H9 (cell line): ENCODE data around the gene RAB6A. TPM values are rescaled to one million over a fixed set of nuclear protein-coding genes. Genes with fewer than 3 reads are reported as not detected.

Source experiments
- DNase-seq: peaks from one replicate; pipeline ENCODE4 v3.0.0-alpha.2; 2017
- H2AFZ ChIP-seq: one replicate; pipeline ENCODE4 v1.6.1; 2013; ENCODE audit warnings: mild to moderate bottlenecking, low read length, control low read depth, moderate library complexity
- H2AK5ac ChIP-seq: 2 replicates; pipeline ENCODE4 v1.6.1; 2013; ENCODE audit warnings: low read length, control low read depth, mixed read lengths; ENCODE audit not compliant: insufficient read length
- H2BK120ac ChIP-seq: one replicate; pipeline ENCODE4 v1.6.1; 2013; ENCODE audit warnings: low read depth, mild to moderate bottlenecking, low read length, control low read depth, inconsistent platforms; ENCODE audit not compliant: poor library complexity, severe bottlenecking
- H2BK12ac ChIP-seq: 2 replicates; pipeline ENCODE4 v1.6.1; 2013; ENCODE audit warnings: low read length, control low read depth, mixed read lengths, low read depth; ENCODE audit not compliant: insufficient read length
- H2BK15ac ChIP-seq: 2 replicates; pipeline ENCODE4 v1.6.1; 2013; ENCODE audit warnings: low read depth, low read length, control low read depth
- H2BK20ac ChIP-seq: one replicate; pipeline ENCODE4 v1.6.1; 2013; ENCODE audit warnings: low read depth, mild to moderate bottlenecking, low read length, control low read depth, inconsistent platforms; ENCODE audit not compliant: poor library complexity, severe bottlenecking
- H2BK5ac ChIP-seq: 2 replicates; pipeline ENCODE4 v1.6.1; 2013; ENCODE audit warnings: low read length, control low read depth, mixed read lengths; ENCODE audit not compliant: insufficient read length
- H3K14ac ChIP-seq: 2 replicates; pipeline ENCODE4 v1.6.1; 2013; ENCODE audit warnings: low read length, control low read depth; ENCODE audit not compliant: insufficient read depth
- H3K18ac ChIP-seq: 2 replicates; pipeline ENCODE4 v1.6.1; 2013; ENCODE audit warnings: low read depth, mild to moderate bottlenecking, mixed read lengths, low read length, control low read depth; ENCODE audit not compliant: insufficient read length
- H3K23ac ChIP-seq: 2 replicates; pipeline ENCODE4 v1.6.1; 2013; ENCODE audit warnings: low read length, control low read depth, mixed read lengths, low read depth; ENCODE audit not compliant: insufficient read length
- H3K23me2 ChIP-seq: 2 replicates; pipeline ENCODE4 v1.6.1; 2013; ENCODE audit warnings: low read depth, mild to moderate bottlenecking, mixed read lengths, low read length, control low read depth; ENCODE audit not compliant: insufficient read length, poor library complexity, severe bottlenecking
- H3K27ac ChIP-seq: 2 replicates; pipeline ENCODE4 v1.5.1; 2013; ENCODE audit warnings: low read length, control low read depth, mixed read lengths, low read depth; ENCODE audit not compliant: insufficient read length
- H3K27me3 ChIP-seq: 2 replicates; pipeline ENCODE4 v1.6.1; 2013; ENCODE audit warnings: low read length, control low read depth, inconsistent platforms; ENCODE audit not compliant: insufficient read depth
- H3K4ac ChIP-seq: 2 replicates; pipeline ENCODE4 v1.6.1; 2013; ENCODE audit warnings: low read depth, mild to moderate bottlenecking, control low read depth, inconsistent platforms, low read length, moderate library complexity
- H3K4me1 ChIP-seq: 2 replicates; pipeline ENCODE4 v1.6.1; 2013; ENCODE audit warnings: low read length, control low read depth, inconsistent platforms; ENCODE audit not compliant: insufficient read depth
- H3K4me2 ChIP-seq: 2 replicates; pipeline ENCODE4 v1.6.1; 2013; ENCODE audit warnings: low read length, control low read depth, mixed read lengths; ENCODE audit not compliant: insufficient read length, insufficient read depth
- H3K56ac ChIP-seq: 2 replicates; pipeline ENCODE4 v1.6.1; 2013; ENCODE audit warnings: low read depth, mild to moderate bottlenecking, mixed read lengths, low read length, control low read depth; ENCODE audit not compliant: insufficient read length
- H3K79me1 ChIP-seq: 2 replicates; pipeline ENCODE4 v1.6.1; 2013; ENCODE audit warnings: low read depth, mild to moderate bottlenecking, moderate library complexity, low read length, control low read depth, inconsistent platforms; ENCODE audit not compliant: insufficient read depth, poor library complexity, severe bottlenecking
- H3K79me2 ChIP-seq: 2 replicates; pipeline ENCODE4 v1.6.1; 2013; ENCODE audit warnings: low read length, control low read depth, inconsistent platforms; ENCODE audit not compliant: insufficient read depth
- H3K9ac ChIP-seq: 2 replicates; pipeline ENCODE4 v1.6.1; 2013; ENCODE audit warnings: low read length, control low read depth, mixed read lengths; ENCODE audit not compliant: insufficient read length; ENCODE audit errors: extremely low read depth
- H3K9me3 ChIP-seq: one replicate; pipeline ENCODE4 v1.6.1; 2013; ENCODE audit warnings: low read depth, low read length, inconsistent platforms; ENCODE audit not compliant: control insufficient read depth
- H3T11ph ChIP-seq: one replicate; pipeline ENCODE4 v1.6.1; 2013; ENCODE audit warnings: mild to moderate bottlenecking, low read length, control low read depth, inconsistent platforms
- H4K20me1 ChIP-seq: one replicate; pipeline ENCODE4 v1.6.1; 2013; ENCODE audit not compliant: control insufficient read depth, insufficient read length, insufficient read depth
- H4K5ac ChIP-seq: 2 replicates; pipeline ENCODE4 v1.6.1; 2013; ENCODE audit warnings: low read depth, mild to moderate bottlenecking, mixed read lengths, low read length, control low read depth; ENCODE audit not compliant: insufficient read length
- H4K8ac ChIP-seq: replicated peaks from 2 replicates; pipeline ENCODE4 v1.6.1; 2013; ENCODE audit warnings: low read length, control low read depth, mixed read lengths, low read depth; ENCODE audit not compliant: insufficient read length
- H4K91ac ChIP-seq: 2 replicates; pipeline ENCODE4 v1.6.1; 2013; ENCODE audit warnings: low read depth, mild to moderate bottlenecking, moderate library complexity, mixed read lengths, low read length, control low read depth; ENCODE audit not compliant: insufficient read length
- H3K27ac Mint-ChIP-seq, 3 experiments: 2 replicates in 2 of 3; 3 replicates in 1 of 3; pipeline ENCODE4 v1.8.0; 2020 to 2021; ENCODE audit warnings: mixed read lengths in 3 of 3, mild to moderate bottlenecking in 1 of 3, moderate library complexity in 1 of 3
- H3K27me3 Mint-ChIP-seq: 2 replicates; pipeline ENCODE4 v1.8.0; 2021; ENCODE audit warnings: low read depth, mild to moderate bottlenecking, moderate library complexity, mixed read lengths
- H3K36me3 Mint-ChIP-seq, 3 experiments: 2 replicates in 2 of 3; 3 replicates in 1 of 3; pipeline ENCODE4 v1.8.0; 2020 to 2021; ENCODE audit warnings: low read depth in 3 of 3, mixed read lengths in 3 of 3; ENCODE audit not compliant: insufficient read depth in 1 of 3
- H3K4me1 Mint-ChIP-seq, 2 experiments: 2 replicates each; pipeline ENCODE4 v1.8.0; 2020; ENCODE audit warnings: mixed read lengths in 2 of 2
- H3K4me3 Mint-ChIP-seq, 2 experiments: 2 replicates in 1 of 2; 3 replicates in 1 of 2; pipeline ENCODE4 v1.8.0; 2020 to 2021; ENCODE audit warnings: mild to moderate bottlenecking in 2 of 2, mixed read lengths in 2 of 2, moderate library complexity in 1 of 2
- H3K9me3 Mint-ChIP-seq, 2 experiments: 2 replicates in 1 of 2; 3 replicates in 1 of 2; pipeline ENCODE4 v1.8.0; 2020; ENCODE audit warnings: mild to moderate bottlenecking in 2 of 2, mixed read lengths in 2 of 2, moderate library complexity in 1 of 2
- CTCF ChIP-seq: fragments of 200-600 bp; sonication (generic); conservative IDR thresholded peaks from 3 replicates; pipeline ENCODE4 v1.8.0; 2021; ENCODE audit warnings: antibody characterized with exemption, mild to moderate bottlenecking
- WGBS: extraction: QIAGEN DNeasy Blood & Tissue Kit; methylation state at CpG from one replicate; pipeline ENCODE4 v1.1.7; 2013; ENCODE audit warnings: missing lambda C conversion rate, low lambda C conversion rate, mixed read lengths; ENCODE audit not compliant: insufficient read length; ENCODE audit errors: extremely low coverage; 5-methylcytosine and 5-hydroxymethylcytosine counted together
- total RNA-seq: library from RNA; stranded (reverse); gene quantifications from 2 replicates; pipeline ENCODE4 v1.2.1, GENCODE V29; 2021

RAB6A gene
- total RNA-seq, 1 experiment from 2014 or later = 72.8 TPM

- Mint-ChIP-seq H3K4me1 (no peaks in the 10 kb centered on the region), H3K36me3 (peaks cover 4 to 36% (median 22%) of the 10 kb centered on the region in 3 experiments; a peak in 6 of 7 replicates), H3K27me3 (no peaks in the 10 kb centered on the region), H3K27ac (no peak overlapping the region), H3K4me3 (no peak overlapping the region), H3K9me3 (no peaks in the 10 kb centered on the region)
- no peaks in the 10 kb centered on the region for H4K20me1 ChIP-seq
- H2BK20ac ChIP-seq = no peak overlapping the region
- H3K14ac ChIP-seq = no peak overlapping the region
- H3K4ac ChIP-seq = no peak overlapping the region
- no peak overlapping the region for H3K23ac ChIP-seq
- no peak overlapping the region for H3T11ph ChIP-seq
- H3K9ac ChIP-seq = no peak overlapping the region
- H2BK15ac ChIP-seq = no peak overlapping the region
- H3K18ac ChIP-seq = no peak overlapping the region
- H3K27ac ChIP-seq = no peak overlapping the region
- DNase-seq = no peak
- H3K27me3 ChIP-seq = no peaks in the 10 kb centered on the region
- no peaks in the 10 kb centered on the region for H3K79me2 ChIP-seq
- no peaks in the 10 kb centered on the region for H3K4me1 ChIP-seq
- no peak for TF ChIP-seq CTCF
- no peak overlapping the region for H3K56ac ChIP-seq
- WGBS = no CpG with 5 or more reads among the region's 3 CpGs
- H2BK120ac ChIP-seq = no peak overlapping the region
- no peak overlapping the region for H4K5ac ChIP-seq
- H3K9me3 ChIP-seq = no peaks in the 10 kb centered on the region
- H3K23me2 ChIP-seq = no peaks in the 10 kb centered on the region
- no peak overlapping the region for H2BK5ac ChIP-seq
- H3K79me1 ChIP-seq = peaks cover 3% of the 10 kb centered on the region
- H2AFZ ChIP-seq = no peak overlapping the region
- no peak overlapping the region for H2BK12ac ChIP-seq
- H2AK5ac ChIP-seq = no peak overlapping the region
- H4K91ac ChIP-seq = no peak overlapping the region
- H4K8ac ChIP-seq = no peak overlapping the region
- H3K4me2 ChIP-seq = no peak overlapping the region
Observed at GRCh38 chr11:73717136-73717535, 43.7 kb downstream of the RAB6A start.
